HG03066 (cell line): Measurements from ENCODE around the gene TSC22D2.

ENCODE experiments used
- ATAC-seq: cut with Tn5 transposase; IDR thresholded peaks from one replicate; pipeline ENCODE4 v1.9.1; 2021; ENCODE audit warnings: low read depth; ENCODE audit not compliant: unreplicated experiment

TSC22D2 gene

GRCh38 chr3:150408221-150409124 lies at the start of gene TSC22D2:
TSS of gene TSC22D2 (plus strand) at chr3:150408298. CDS start at chr3:150409351, 1,053 bp downstream.
- peak; percentile 57 for ATAC-seq

GRCh38 chr3:150359381-150359780 lies 48.7 kb upstream of the TSC22D2 start:
- ATAC-seq = no peak

- no peak for ATAC-seq
Measured at GRCh38 chr3:150360966-150361365, 47.1 kb upstream of the TSC22D2 start.

- ATAC-seq = no peak
Measured at GRCh38 chr3:150362515-150363302, 45.4 kb upstream of the TSC22D2 start.

- ATAC-seq = no peak
Measured at GRCh38 chr3:150363420-150363819, 44.7 kb upstream of the TSC22D2 start.

GRCh38 chr3:150365132-150365604 lies 42.9 kb upstream of the TSC22D2 start:
- peak; percentile 63 for ATAC-seq

GRCh38 chr3:150367757-150368156 lies 40.3 kb upstream of the TSC22D2 start:
- no peak for ATAC-seq

- no peak for ATAC-seq
Measured at GRCh38 chr3:150370122-150370602, 37.9 kb upstream of the TSC22D2 start.

GRCh38 chr3:150370999-150371398 lies 37.1 kb upstream of the TSC22D2 start:
- ATAC-seq = no peak

GRCh38 chr3:150371741-150372254 lies 36.3 kb upstream of the TSC22D2 start:
- ATAC-seq = no peak

- no peak for ATAC-seq
Measured at GRCh38 chr3:150372320-150372719, 35.8 kb upstream of the TSC22D2 start.

GRCh38 chr3:150372722-150373121 lies 35.4 kb upstream of the TSC22D2 start:
- ATAC-seq = no peak

GRCh38 chr3:150373234-150373875 lies 34.7 kb upstream of the TSC22D2 start:
- no peak for ATAC-seq

- no peak for ATAC-seq
Measured at GRCh38 chr3:150374975-150375374, 33.1 kb upstream of the TSC22D2 start.

GRCh38 chr3:150376001-150376848 lies 31.9 kb upstream of the TSC22D2 start:
- no peak for ATAC-seq

GRCh38 chr3:150377601-150378300 lies 30.3 kb upstream of the TSC22D2 start:
- no peak for ATAC-seq

GRCh38 chr3:150378301-150378748 lies 29.8 kb upstream of the TSC22D2 start:
- no peak for ATAC-seq

- ATAC-seq = no peak
Measured at GRCh38 chr3:150379469-150379868, 28.6 kb upstream of the TSC22D2 start.
